HCT116 (cell line): ENCODE measurements around the gene MAP3K9.

Experiments used
- TF ChIP-seq, protein P1 (sequence below): IDR thresholded peaks from 2 replicates; pipeline ENCODE4 v1.6.1; 2012
- TF ChIP-seq, protein P2 (sequence below), 3 experiments: fragments of 200-600 bp in 1 of 3; sonication (generic) in 1 of 3; IDR thresholded peaks in 2 of 3; conservative IDR thresholded peaks in 1 of 3; 2 replicates each; pipeline ENCODE4 v1.5.1; 2012 to 2017; ENCODE audit warnings: low read depth in 2 of 3, low read length in 2 of 3, antibody characterized with exemption in 1 of 3, borderline replicate concordance in 1 of 3, control low read depth in 1 of 3, mild to moderate bottlenecking in 1 of 3, mixed read lengths in 1 of 3, mixed run types in 1 of 3, moderate library complexity in 1 of 3; ENCODE audit not compliant: insufficient read depth in 1 of 3

DNA sequence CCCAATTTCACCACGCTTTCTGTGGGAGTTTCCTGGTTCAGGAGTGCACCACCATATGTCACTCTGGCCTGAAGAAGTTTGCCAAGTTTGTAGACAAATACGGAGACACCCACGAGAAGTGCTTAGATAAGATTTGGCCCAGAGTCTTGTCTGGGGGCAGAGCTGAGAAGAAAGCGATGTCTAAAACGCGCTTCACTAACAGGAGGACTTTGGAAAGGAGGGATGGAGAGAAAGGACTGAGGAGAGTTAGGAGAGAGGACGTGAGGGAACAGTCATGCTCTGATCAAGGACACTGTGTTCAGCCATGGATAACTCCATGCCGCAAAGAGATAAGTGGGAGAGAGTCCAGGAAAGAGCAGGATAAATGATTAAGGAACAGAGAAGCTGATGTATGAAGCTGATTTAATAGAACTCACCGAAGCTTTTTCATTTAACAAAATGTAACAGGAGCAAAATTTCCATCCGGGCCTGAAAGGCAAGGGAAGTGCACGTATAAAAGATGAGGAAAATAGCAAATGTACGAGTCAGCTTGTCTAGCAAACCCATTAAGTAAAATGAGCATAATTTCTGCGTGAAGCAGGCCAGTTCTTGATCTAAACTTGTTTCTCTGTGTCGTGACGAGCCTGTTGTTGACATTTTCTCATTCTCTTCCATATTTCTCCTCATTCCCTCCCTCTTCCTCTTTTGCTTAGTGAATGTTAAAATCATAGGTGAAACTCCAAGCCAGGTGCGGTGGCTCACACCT, 23.4 kb upstream of the MAP3K9 start:
- TF ChIP-seq, protein P1, sequence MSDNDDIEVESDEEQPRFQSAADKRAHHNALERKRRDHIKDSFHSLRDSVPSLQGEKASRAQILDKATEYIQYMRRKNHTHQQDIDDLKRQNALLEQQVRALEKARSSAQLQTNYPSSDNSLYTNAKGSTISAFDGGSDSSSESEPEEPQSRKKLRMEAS = no peak
- TF ChIP-seq, protein P2, sequence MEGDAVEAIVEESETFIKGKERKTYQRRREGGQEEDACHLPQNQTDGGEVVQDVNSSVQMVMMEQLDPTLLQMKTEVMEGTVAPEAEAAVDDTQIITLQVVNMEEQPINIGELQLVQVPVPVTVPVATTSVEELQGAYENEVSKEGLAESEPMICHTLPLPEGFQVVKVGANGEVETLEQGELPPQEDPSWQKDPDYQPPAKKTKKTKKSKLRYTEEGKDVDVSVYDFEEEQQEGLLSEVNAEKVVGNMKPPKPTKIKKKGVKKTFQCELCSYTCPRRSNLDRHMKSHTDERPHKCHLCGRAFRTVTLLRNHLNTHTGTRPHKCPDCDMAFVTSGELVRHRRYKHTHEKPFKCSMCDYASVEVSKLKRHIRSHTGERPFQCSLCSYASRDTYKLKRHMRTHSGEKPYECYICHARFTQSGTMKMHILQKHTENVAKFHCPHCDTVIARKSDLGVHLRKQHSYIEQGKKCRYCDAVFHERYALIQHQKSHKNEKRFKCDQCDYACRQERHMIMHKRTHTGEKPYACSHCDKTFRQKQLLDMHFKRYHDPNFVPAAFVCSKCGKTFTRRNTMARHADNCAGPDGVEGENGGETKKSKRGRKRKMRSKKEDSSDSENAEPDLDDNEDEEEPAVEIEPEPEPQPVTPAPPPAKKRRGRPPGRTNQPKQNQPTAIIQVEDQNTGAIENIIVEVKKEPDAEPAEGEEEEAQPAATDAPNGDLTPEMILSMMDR (IDR thresholded peaks at IDR 0.05 in 2 of 3, conservative IDR thresholded peaks at IDR 0.05 in 1 of 3; ENCODE audit: borderline replicate concordance in 1 of 3, insufficient read depth in 1 of 3, low read depth in 2 of 3, low read length in 2 of 3) = no peak
